RWPE2 (cell line): ENCODE data around the gene ZNF491.
A peak's percentile ranks its signal among the peaks of the same experiment; 100 is the strongest.

Experiments used
- ATAC-seq: fragments of 200-7000 bp; cut with Tn5 transposase; 3 replicates; pipeline ENCODE4 v1.9.1; 2021; ENCODE audit warnings: low read depth
- DNase-seq: peaks from one replicate; pipeline ENCODE4 v3.0.0-alpha.2; 2020; ENCODE audit warnings: low spot score
- H3K27ac ChIP-seq: fragments of 450-650 bp; 2 replicates; pipeline ENCODE4 v1.5.1; 2017; ENCODE audit warnings: mild to moderate bottlenecking; ENCODE audit not compliant: poor library complexity, severe bottlenecking
- H3K27me3 ChIP-seq: fragments of 250-450 bp; sonication (Bioruptor Pico); 2 replicates; pipeline ENCODE4 v1.5.1; 2021; ENCODE audit warnings: mild to moderate bottlenecking, moderate library complexity; ENCODE audit not compliant: insufficient read depth, poor library complexity, severe bottlenecking
- H3K36me3 ChIP-seq: fragments of 250-450 bp; sonication (Bioruptor Pico); 2 replicates; pipeline ENCODE4 v1.5.1; 2020; ENCODE audit warnings: low read depth, mild to moderate bottlenecking, moderate library complexity
- H3K4me1 ChIP-seq: fragments of 250-450 bp; sonication (Bioruptor Pico); 2 replicates; pipeline ENCODE4 v1.5.1; 2021; ENCODE audit warnings: mild to moderate bottlenecking, moderate library complexity; ENCODE audit not compliant: insufficient read depth, poor library complexity, severe bottlenecking
- H3K4me3 ChIP-seq: fragments of 250-450 bp; sonication (Bioruptor Pico); 2 replicates; pipeline ENCODE4 v1.5.1; 2021; ENCODE audit warnings: mild to moderate bottlenecking, moderate library complexity; ENCODE audit not compliant: severe bottlenecking
- H3K9me3 ChIP-seq: fragments of 250-450 bp; sonication (Bioruptor Pico); 2 replicates; pipeline ENCODE4 v1.5.1; 2021; ENCODE audit warnings: mild to moderate bottlenecking, moderate library complexity; ENCODE audit not compliant: severe bottlenecking
- CTCF ChIP-seq: fragments of 450-650 bp; IDR thresholded peaks from one replicate; pipeline ENCODE4 v1.5.1; 2017; ENCODE audit warnings: mild to moderate bottlenecking, moderate library complexity; ENCODE audit not compliant: poor library complexity, severe bottlenecking

ZNF491 gene

GRCh38 chr19:11759805-11760204, 38.5 kb upstream of the ZNF491 start:
- Histone ChIP-seq H3K9me3 (peaks cover 4% of the 10 kb centered on the region), H3K4me3 (no peak overlapping the region), H3K27me3 (no peaks in the 10 kb centered on the region), H3K4me1 (no peaks in the 10 kb centered on the region), H3K27ac (no peak overlapping the region), H3K36me3 (no peaks in the 10 kb centered on the region)
- TF ChIP-seq CTCF: no peak
- ATAC-seq: no peak
- no peak for DNase-seq

- Histone ChIP-seq H3K27ac (no peak overlapping the region), H3K27me3 (no peaks in the 10 kb centered on the region), H3K36me3 (no peaks in the 10 kb centered on the region), H3K4me3 (no peak overlapping the region), H3K9me3 (peaks cover 4% of the 10 kb centered on the region), H3K4me1 (no peaks in the 10 kb centered on the region)
- ATAC-seq (no peak), DNase-seq (no peak)
- no peak for TF ChIP-seq CTCF
Measured at GRCh38 chr19:11763117-11763516, 35.2 kb upstream of the ZNF491 start.

- ATAC-seq (no peak), DNase-seq (no peak)
- no peak overlapping the region for H3K27ac ChIP-seq
- no peaks in the 10 kb centered on the region for H3K27me3 ChIP-seq
- peaks cover 4% of the 10 kb centered on the region for H3K9me3 ChIP-seq
- no peak overlapping the region for H3K4me3 ChIP-seq
- H3K36me3 ChIP-seq: no peaks in the 10 kb centered on the region
- TF ChIP-seq CTCF: no peak
- no peaks in the 10 kb centered on the region for H3K4me1 ChIP-seq
Measured at GRCh38 chr19:11763611-11764010, 34.7 kb upstream of the ZNF491 start.

- H3K27ac ChIP-seq: peak within 1 kb of the TSS; percentile 47
- peak; percentile 93 for DNase-seq
- H3K4me1 ChIP-seq: no peaks in the 10 kb centered on the region
- peaks cover 3% of the 10 kb centered on the region for H3K9me3 ChIP-seq
- peaks cover 3% of the 10 kb centered on the region; the same call in 1 of the 2 replicates for H3K36me3 ChIP-seq
- no peak for TF ChIP-seq CTCF
- ATAC-seq: peak; percentile 95
- H3K4me3 ChIP-seq: peak within 1 kb of the TSS; percentile 76
- H3K27me3 ChIP-seq: no peaks in the 10 kb centered on the region
Measured at GRCh38 chr19:11766597-11767591, 31.4 kb upstream of the ZNF491 start, which contains the start of gene ZNF441. ZNF441 (plus strand) TSS chr19:11767000; CDS start chr19:11767194, 194 bp downstream.
